GOT3 (cell line): ENCODE results near the gene DENND4C.
"Not testable (repeated sequence)": the region's sequence is repeated elsewhere in the genome, so short reads cannot be mapped to it uniquely, and the experiment has no call there.

Experiments
- DNase-seq: peaks from one replicate; lab custom pipeline; 2025; ENCODE audit warnings: mixed read lengths; lab: John Stamatoyannopoulos, UW

The DENND4C gene

DNA sequence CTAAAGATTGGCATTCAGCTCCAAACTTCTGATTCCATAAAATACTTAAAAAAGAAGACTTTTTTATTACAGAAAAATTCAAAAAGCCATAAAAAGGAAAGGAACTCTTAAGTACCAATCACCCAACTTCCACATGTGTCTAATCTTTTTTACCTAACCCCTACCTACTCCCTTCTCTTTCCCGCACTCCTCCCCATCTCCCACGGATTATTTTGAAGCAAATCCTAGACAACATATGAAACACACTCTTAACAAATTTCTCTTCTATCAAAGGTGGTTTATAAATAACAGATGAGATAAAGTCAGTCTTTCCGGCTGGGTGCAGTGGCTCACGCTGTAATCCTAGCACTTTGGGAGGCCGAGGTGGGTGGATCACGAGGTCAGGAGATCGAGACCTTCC is 5.9 kb upstream of the DENND4C start:
- no peak for DNase-seq

DNA sequence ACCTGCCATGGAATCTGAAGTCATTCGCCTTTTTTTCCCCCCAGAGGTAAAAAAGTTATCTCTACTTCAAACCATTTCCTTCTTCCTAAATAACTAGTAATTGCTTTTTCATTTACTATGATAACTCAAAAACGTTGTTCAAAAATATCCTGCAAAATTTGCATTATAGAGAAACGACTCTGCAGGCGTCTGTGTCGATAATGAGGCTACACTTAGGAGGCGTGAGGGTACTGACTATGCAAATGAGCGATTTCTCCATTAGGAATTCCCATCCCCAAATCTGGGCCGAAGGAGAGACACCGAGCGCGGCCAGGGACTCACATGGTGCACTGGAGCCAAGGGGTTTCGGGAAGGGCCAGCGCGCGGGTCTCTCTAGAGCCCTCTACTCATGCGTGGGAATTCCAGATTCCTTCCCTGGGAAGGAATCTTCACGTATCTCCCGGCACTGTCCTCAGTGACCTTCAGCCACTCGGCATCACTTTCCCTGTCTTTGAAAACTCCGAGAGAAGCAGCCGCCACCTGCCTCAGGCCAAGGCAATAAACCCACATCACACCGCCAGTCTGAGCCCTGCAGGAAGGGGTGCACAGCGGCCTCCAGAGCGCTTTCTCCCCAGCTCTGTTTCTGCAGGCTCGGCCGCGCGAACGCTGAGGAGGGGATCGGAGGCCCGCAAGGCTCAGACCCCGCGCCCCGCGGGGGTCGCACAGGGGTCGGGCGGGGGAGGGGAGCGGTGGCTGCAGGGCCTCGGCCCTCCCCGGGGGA is 718 bp upstream of the DENND4C start:
- no peak for DNase-seq

DNA sequence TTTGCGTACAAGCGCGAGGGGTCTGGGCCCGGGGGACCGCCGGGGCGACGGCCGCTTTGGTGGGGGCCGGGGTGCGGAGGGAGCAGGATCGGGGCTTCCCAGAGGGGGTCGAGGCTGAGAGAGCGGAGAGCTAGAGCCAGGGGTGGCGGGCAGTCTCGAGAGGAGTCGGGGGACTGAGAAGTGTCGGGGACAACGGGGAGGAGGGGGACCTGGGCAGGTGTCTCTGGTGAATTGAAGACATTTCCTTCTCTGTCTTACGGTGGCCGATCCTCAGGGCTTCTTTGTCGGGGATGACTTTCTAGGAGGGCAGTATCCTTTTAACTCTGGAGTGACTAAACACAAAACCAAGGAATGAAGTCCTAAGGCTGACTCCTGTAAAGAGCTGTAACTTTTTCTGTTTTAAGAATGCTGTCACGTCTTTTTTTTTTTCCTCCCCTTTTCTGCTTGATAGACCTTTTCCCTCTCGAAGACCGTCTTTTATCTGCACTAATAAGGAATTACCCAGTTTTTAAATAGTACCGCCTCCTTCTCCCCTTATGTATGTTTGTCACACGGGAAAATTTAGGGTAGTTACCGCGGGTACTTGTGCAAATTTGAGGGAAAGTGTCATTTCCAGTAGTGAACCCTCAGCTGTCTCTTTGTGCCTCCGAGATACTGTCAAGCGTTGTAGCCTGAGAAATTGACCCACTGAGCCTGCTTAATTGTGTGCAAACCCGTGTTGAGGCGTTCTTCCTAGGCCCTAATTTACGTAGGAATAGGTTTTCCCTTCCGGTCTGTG is 822 bp downstream of the DENND4C start:
- DNase-seq = no peak

DNA sequence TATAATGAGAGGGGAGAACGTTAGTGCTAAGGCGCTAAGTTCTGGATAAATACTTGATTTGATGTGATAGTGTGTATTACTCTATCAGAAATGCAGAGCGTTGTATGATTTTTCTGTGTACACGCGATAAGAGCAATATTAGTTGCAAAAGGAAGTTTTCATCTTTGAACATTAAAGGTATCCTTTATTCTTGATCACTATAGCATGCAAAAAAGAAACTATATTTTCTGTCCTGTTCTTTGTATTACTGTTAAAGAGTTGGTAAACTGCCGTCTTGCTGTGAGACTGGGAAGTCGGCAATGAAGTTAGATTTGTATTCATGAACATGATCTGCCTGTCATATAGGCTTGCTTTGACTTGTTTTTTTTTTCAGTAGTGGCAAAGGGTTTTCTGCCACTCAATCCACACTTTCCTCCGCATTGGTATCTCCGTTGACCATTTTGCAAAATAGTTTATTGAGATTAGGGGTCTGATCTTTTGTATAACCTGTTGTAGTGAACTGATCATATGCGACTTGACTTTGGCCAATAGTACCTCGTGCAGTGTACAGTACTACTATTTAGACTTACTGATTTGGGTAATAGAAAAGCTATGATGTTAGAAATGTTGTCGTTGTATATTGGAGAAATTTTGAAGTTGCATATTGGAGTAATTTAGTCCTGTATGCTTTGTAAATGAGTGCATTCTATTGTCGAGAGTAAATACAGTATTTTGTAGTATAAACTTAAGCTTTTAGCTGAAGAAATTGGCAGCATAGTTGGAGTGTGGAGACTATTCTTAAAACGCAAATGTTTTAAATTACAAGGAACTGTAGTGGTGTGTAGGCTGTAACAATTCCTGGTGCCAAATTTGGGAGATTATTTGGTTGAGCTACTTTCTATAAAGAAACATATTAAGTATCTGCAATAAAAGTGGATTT is 1.7 kb downstream of the DENND4C start:
- no peak for DNase-seq

DNA sequence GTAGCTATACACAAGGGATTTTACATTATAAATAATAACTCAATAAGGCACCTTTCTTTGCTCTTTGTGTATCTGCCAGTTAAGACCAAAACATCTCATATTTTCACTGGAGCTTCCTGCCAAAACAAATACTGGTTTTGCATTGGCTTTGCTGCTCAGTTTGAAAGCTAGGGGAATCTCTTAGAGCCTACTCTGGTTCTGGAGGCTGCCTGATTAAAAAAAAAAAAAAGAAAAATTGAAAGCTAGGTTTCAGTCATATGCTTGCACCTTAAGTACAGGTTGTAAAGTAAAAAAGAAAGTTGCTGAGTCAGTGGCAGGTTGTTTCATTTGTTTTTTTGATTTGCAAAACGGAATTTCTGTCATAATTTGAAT is 2.3 kb downstream of the DENND4C start:
- DNase-seq = no peak

DNA sequence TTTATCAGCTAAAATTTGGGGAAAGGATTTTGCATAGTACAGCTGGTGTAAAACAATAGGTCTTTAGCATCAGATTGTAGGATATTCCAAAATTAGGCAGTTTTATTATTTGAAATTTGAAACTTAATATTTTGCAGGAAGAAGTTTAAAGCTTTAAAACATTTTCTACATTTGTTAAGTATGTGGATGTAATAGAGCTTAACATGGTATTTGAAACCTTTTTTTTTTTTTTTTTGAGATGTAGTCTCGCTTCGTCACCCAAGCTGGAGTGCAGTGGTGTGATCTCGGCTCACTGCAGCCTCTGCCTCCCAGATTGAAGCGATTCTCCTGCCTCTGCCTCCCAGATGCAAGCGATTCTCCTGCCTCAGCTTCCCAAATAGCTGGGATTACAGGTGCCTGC is 2.9 kb downstream of the DENND4C start:
- DNase-seq = no peak

DNA sequence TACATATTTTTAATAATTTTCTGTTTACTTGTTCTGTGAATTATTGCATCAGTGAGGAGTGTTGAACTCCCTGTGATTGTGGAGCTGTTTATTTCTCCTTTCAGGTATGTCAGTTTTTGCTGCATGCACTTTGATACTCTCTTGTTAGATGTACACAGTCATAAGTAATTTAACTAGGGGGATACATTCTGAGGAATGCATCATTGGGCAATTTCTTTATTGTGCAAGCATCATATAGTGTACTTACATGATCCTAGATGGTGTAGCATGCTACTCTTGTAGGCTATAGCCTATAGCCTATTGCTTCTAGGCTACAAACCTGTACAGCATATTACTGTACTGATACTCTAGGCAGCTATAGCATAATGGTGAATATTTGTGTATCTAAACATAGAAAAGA is 9.5 kb downstream of the DENND4C start:
- no peak for DNase-seq

DNA sequence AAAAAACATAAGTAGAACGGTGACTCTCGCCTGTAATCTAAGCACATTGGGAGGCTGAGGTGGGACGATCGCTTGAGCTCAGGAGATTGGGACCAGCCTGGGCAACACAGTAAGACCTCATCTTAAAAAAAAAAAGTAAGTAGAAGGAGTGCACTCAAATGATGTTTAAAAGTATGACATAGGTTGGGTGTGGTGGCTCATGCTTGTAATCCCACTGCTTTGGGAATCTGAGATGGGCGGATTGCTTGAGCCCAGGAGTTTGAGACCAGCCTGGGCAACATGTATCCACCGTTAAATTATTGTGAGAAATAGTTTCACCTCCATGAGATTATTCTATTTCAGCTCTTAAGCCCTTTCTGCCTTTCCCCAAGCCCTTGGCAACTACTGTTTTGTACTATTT is 11.2 kb downstream of the DENND4C start:
- DNase-seq = no peak

DNA sequence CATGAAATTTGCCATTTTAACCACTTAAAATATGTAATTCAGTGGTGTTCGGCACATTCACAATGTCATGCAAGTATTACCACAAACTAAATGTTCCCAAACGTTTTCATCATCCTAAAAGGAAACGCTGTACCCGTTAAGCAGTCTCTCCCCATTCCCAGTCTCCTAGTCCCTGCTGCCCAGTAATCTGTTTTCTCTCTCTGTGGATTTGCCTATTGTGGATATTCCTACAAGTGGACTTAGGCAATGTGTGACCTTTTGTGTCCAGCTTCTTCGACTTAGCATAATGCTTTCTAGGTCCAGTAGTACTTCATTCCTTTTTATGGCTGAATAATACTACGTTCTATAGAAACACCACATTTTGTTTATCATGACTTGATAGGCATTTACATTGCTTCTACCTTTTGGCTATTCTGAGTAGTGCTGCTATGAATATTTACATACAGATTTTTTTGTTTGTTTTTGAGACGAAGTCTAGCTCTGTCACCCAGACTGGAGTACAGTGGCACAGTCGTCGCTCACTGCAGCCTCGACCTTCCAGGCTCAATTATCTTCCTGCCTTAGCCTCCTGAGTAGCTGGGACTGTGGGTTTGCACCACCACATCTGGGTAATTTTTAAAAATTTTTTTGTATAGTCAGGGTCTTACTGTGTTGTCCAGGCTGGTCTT is 13.0 kb downstream of the DENND4C start:
- no peak for DNase-seq

DNA sequence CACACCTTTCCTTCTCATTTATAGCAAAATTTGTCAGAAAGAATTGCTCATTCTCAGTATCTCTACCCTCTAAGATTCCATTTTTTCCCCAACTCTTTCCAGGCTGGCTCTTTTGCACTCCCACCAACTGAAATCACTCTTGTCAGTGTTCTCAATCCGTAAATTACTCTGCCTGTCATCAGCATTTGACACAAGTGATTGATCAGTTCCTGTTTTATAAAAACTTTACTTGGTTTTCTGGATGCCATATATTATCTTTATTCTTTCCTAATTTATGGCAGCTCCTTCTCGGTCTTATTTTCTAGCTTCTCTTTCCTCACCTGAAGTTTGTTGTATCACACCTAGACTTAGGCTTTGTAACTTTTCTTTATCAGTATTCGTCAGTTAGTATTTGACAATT is 16.4 kb downstream of the DENND4C start:
- DNase-seq = no peak

DNA sequence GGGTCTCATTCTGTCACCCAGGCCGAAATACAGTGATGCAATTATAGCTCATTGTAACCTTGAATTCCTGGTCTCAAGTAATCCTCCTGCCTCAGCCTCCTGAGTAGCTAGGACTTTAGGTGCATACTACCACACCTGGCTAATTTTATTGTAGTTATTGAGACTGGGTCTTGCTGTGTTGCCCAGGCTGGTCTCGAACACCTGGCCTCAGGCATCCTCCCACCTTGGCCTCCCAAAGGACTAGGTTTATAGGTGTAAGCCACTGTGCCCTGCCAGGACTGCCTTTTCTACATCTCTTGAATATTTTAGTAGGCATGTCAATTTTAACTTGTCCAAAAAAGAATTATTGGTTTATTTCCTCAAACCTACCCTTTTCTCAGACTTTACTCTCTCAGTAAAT is 16.9 kb downstream of the DENND4C start:
- no peak for DNase-seq

DNA sequence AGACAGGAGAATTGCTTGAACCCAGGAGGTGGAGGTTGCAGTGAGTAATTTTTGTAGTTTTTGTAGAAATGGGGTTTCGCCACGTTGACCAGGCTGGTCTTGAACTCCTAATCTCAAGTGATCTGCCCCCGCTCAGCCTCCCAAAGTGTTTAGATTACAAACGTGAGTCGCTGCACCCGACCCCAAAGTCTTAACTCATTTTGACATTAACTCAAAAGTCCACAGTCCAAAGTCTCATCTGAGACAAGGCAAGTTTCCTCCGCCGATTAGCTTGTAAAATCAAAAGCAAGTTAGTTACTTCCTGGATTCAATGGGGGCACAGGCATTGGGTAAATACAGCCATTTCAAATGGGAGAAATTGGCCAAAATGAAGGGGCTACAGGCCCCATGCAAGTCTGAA is 19.9 kb downstream of the DENND4C start:
- DNase-seq = not testable (repeated sequence)

DNA sequence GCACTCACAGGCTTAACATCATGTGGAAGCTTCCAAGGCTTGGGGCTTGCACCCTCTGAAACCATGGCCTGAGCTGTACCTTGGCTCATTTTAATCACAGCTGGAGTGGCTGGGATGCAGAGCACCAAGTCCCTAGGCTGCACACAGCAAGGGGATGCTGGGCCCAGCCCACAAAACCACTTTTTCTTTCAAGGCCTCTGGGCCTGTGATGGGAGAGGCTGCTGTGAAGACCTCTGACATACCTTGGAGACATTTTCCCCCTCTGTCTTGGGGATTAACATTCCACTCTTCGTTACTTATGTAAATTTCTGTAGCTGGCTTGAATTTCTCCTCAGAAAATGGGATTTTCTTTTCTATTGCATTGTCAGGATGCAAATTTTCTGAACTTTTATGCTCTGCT is 20.7 kb downstream of the DENND4C start:
- not testable (repeated sequence) for DNase-seq

DNA sequence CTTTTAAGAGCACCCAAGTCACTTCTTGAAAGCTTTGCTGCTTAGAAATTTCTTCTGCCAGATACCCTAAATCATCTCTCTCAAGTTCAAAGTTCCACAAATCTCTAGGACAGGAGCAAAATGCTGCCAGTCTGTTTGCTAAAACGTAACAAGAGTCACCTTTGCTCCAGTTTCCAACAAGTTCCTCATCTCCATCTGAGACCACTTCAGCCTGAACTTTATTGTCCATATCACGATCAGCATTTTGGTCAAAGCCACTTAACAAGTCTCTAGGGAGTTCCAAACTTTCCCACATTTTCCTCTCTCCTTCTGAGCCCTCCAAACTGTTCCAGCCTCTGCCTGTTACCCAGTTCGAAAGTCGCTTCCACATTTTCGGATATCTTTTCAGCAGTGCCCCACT is 21.1 kb downstream of the DENND4C start:
- not testable (repeated sequence) for DNase-seq

DNA sequence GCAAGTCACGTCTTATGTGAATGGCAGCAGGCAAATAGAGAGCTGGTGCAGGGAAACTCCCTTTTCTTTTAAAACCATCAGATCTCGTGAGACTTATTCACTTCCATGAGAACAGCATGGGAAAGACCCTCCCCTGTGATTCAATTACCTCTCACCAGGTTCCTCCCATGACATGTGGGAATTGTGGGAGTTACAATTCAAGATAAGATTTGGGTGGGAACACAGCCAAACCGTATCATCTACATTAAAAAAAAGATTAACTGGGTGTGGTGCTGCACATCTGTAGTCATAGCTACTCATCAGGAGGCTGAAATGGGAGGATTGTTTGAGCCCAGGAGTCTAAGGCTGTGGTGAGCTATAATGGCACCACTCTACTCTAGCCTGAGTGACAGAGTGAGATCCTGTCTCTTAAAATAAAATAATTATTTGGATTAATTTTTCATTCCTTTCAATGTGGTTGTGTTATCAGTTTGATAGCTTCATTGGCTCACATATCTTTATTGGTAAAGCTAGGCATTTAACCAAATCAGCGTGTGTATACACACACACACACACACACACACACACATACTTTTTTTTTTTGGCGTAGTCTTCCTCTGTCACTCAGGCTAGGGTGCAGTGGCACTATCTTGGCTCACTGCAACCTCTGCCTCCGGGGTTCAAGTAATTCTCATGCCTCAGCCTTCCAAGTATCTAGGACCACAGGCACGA is 21.8 kb downstream of the DENND4C start:
- DNase-seq = no peak

DNA sequence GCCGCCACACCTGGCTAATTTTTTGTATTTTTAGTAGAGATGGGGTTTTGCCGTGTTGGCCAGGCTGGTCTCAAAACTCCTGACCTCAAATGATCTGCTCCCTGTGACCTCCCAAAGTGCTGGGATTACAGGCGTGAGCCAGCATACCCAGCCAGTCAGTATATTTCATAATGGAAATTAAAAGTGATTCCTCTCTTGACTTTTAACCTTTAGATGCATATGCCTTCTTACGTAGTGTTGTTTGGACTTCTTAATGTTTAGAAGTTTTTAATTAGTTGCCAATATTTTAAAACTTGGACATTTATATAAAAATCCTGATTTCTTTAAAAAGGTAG is 22.4 kb downstream of the DENND4C start:
- DNase-seq = no peak

DNA sequence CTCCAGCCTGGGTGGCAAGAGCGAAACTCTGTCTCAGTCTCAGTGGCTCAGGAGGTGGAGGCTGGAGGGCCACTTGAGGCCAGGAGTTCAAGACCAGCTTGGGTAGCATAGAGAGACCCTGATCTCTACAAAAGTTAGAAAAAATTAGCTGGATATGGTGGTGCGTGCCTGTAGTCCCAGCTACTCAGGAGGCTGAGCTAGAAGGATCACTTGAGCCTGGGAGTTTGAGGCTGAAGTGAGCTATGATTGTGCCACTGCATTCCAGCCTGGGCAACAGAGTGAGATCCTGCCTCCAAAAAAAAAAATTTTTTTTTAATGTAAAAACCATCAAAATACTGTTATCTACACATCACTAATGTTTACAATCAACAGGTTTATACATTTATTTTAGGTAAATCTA is 24.6 kb downstream of the DENND4C start:
- DNase-seq = no peak

DNA sequence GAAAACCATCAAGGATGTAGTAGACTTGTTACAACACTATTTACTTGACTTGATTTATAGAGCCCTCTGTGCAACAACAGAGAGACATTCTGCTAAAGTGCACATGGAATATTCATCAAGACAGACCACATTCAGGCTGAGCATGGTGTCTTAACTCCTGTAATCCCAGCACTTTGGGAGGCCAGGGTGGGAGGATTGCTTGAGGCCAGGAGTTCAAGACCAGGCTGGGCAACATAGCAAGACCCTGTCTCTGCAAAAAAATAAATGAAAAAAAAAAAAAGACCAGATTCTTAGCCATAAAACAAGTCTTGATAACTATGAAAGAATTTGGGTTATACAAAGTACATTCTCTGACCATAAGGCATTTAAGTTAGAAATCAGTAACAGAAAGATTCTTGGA is 25.3 kb downstream of the DENND4C start:
- no peak for DNase-seq

DNA sequence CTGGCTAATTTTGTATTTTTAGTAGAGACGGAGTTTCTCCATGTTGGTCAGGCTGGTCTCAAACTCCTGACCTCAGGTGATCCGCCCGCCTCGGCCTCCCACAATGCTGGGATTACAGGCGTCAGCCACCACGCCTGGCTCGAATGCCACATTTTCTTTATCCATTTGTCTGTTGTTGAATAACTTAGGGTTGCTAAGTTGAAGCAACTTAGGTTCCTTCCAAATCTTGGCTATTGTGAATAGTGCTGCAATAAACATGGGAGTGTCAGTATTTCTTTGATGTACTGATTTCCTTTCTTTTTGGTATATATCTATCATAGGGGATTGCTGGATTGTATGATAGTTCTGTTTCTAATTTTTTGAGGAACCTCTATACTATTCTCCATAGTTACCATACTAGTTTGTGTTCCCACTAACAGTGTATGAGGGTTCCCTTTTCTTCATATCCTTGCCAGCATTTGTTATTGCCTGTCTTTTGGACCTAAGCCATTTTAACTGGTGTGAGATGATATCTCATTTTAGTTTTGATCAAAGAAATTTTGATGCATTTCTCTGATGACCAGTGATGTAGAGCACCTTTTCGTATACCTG is 29.3 kb downstream of the DENND4C start:
- not testable (repeated sequence) for DNase-seq

DNA sequence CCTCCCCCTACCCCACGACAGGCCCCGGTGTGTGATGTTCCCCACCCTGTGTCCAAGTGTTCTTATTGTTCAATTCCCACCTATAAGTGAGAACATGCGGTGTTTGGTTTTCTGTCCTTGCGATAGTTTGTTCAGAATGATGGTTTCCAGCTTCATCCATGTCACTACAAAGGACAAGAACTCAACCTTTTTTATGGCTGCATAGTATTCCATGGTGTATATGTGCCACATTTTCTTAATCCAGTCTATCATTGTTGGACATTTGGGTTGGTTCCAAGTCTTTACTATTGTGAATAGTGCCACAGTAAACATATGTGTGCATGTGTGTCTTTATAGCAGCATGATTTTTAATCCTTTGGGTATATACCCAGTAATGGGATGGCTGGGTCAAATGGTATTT is 35.1 kb downstream of the DENND4C start:
- DNase-seq = not testable (repeated sequence)

DNA sequence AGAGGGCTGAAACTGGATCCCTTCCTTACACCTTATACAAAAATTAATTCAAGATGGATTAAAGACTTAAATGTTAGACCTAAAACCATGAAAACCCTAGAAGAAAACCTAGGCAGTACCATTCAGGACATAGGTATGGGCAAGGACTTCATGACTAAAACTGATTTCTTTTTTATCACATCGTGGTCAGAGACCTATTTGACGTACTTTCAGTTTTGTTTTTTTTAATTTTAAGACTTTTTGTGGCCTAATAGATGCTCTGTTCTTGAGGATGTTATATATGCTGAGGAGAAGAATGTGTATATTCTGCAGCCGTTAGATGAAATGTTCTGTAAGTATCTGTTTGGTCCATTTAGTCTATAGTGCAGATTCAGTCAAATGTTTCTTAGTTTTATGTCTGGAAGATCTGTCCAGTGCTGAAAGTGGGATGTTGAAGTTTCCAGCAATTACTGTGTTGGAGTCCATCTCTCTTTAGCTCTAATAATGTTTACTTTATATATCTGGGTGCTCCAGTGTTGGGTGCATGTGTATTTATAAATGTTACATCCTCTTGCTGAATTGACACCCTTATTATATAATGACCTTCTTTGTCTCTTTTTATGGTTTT is 36.4 kb downstream of the DENND4C start:
- DNase-seq = not testable (repeated sequence)
